PC-3 (cell line): ENCODE results near the gene GPC1. TPM values are rescaled to one million over a fixed set of nuclear protein-coding genes. Genes with fewer than 3 reads are reported as not detected.

Experiments used
- ATAC-seq: fragments of 200-7000 bp; cut with Tn5 transposase; 2 replicates; pipeline ENCODE4 v1.9.1; 2020; ENCODE audit warnings: mild to moderate bottlenecking, moderate library complexity
- BruUV-seq: library from RNA; stranded (reverse); fragments of 400-500 nt; replicated peaks from 2 replicates; lab custom pipeline; 2021; lab: Mats Ljungman, UMichigan
- CTCF ChIA-PET: fragments of 300-600 bp; sonication (Branson Sonifier 250); formaldehyde crosslinking; loops from one replicate; lab custom pipeline; 2022; ENCODE audit warnings: antibody characterized with exemption; lab: Charles Lee
- POLR2A ChIA-PET: fragments of 300-600 bp; sonication (Branson Sonifier 250); formaldehyde crosslinking; loops from one replicate; lab custom pipeline; 2022; ENCODE audit warnings: antibody characterized with exemption; ENCODE audit not compliant: unreplicated experiment; lab: Charles Lee
- DNase-seq: peaks from one replicate; pipeline ENCODE4 v3.0.0-alpha.2; 2015
- H2AFZ ChIP-seq: fragments of 300-600 bp; sonication (generic); 2 replicates; pipeline ENCODE4 v1.6.0; 2016; ENCODE audit warnings: antibody characterized with exemption, low read length
- H3F3A ChIP-seq: fragments of 300-600 bp; sonication (generic); one replicate; pipeline ENCODE4 v1.6.0; 2017; ENCODE audit warnings: antibody characterized with exemption, low read length, control low read depth, mild to moderate bottlenecking; ENCODE audit not compliant: unreplicated experiment
- H3K27ac ChIP-seq: fragments of 300-600 bp; sonication (generic); 2 replicates; pipeline ENCODE4 v1.5.1; 2016; ENCODE audit warnings: mild to moderate bottlenecking, low read length
- H3K27me3 ChIP-seq: fragments of 300-600 bp; sonication (generic); 2 replicates; pipeline ENCODE4 v1.6.1; 2016; ENCODE audit warnings: low read length, mixed read lengths
- H3K36me3 ChIP-seq: fragments of 300-600 bp; sonication (generic); 2 replicates; pipeline ENCODE4 v1.6.1; 2016; ENCODE audit warnings: low read depth, mixed run types, low read length, mixed read lengths
- H3K4me1 ChIP-seq: fragments of 300-600 bp; sonication (generic); 2 replicates; pipeline ENCODE4 v1.5.1; 2016; ENCODE audit warnings: low read length; ENCODE audit not compliant: insufficient read depth
- H3K4me2 ChIP-seq: fragments of 300-600 bp; sonication (generic); 2 replicates; pipeline ENCODE4 v1.6.0; 2016; ENCODE audit warnings: low read length
- H3K4me3 ChIP-seq: fragments of 300-600 bp; sonication (generic); 2 replicates; pipeline ENCODE4 v1.5.1; 2016; ENCODE audit warnings: mild to moderate bottlenecking, low read length, mixed read lengths
- H3K79me2 ChIP-seq: fragments of 300-600 bp; sonication (generic); 2 replicates; pipeline ENCODE4 v1.6.1; 2017; ENCODE audit warnings: low read length, mixed read lengths
- H3K9ac ChIP-seq: fragments of 300-600 bp; sonication (generic); 2 replicates; pipeline ENCODE4 v1.6.0; 2016; ENCODE audit warnings: mild to moderate bottlenecking, low read length
- H3K9me2 ChIP-seq: fragments of 300-600 bp; sonication (generic); replicated peaks from 2 replicates; pipeline ENCODE4 v1.6.1; 2016; ENCODE audit warnings: mixed run types, low read length, mixed read lengths
- H3K9me3 ChIP-seq: fragments of 300-600 bp; sonication (generic); 2 replicates; pipeline ENCODE4 v1.6.1; 2016; ENCODE audit warnings: low read length, mixed read lengths
- H4K20me1 ChIP-seq: fragments of 300-600 bp; sonication (generic); 2 replicates; pipeline ENCODE4 v1.6.1; 2016; ENCODE audit warnings: low read length, mixed read lengths
- CTCF ChIP-seq: fragments of 300-600 bp; sonication (generic); conservative IDR thresholded peaks from 2 replicates; pipeline ENCODE4 v1.5.1; 2017; ENCODE audit warnings: antibody characterized with exemption, low read depth, mild to moderate bottlenecking, low read length
- EZH2 ChIP-seq: fragments of 300-600 bp; sonication (generic); IDR thresholded peaks from one replicate; pipeline ENCODE4 v1.6.1; 2017; ENCODE audit warnings: antibody characterized with exemption, mild to moderate bottlenecking, low read length; ENCODE audit not compliant: unreplicated experiment
- EZH2phosphoT487 ChIP-seq: fragments of 300-600 bp; sonication (generic); IDR thresholded peaks from 2 replicates; pipeline ENCODE4 v1.6.1; 2018; ENCODE audit warnings: mild to moderate bottlenecking, antibody characterized with exemption, low read length, borderline replicate concordance
- intact Hi-C: fragments of 100-400 bp; cut with micrococcal nuclease; formaldehyde crosslinking; loops from 2 replicates; pipeline ENCODE4 v1.9.0; 2023
- total RNA-seq: library from RNA; depleted of rRNA; stranded (reverse); fragments of >200 nt; gene quantifications from 2 replicates; pipeline ENCODE4 v1.2.3, GENCODE V29; 2014

GPC1 gene
- total RNA-seq, 1 experiment from 2014 or later: 37.1 TPM

- ATAC-seq (no peak), DNase-seq (no peak)
- CTCF ChIA-PET: no interaction called here
- Histone ChIP-seq H3K4me1 (no peaks in the 10 kb centered on the region), H3F3A (no peaks in the 10 kb centered on the region), H3K9ac (no peak overlapping the region), H3K27me3 (no peaks in the 10 kb centered on the region), H3K36me3 (peaks cover 6% of the 10 kb centered on the region), H3K9me2 (no peaks in the 10 kb centered on the region), H2AFZ (no peak overlapping the region), H3K27ac (no peak overlapping the region), H3K4me3 (no peak overlapping the region), H3K4me2 (no peak overlapping the region), H3K9me3 (no peaks in the 10 kb centered on the region), H4K20me1 (no peaks in the 10 kb centered on the region), H3K79me2 (no peaks in the 10 kb centered on the region)
- BruUV-seq: no TSS peak
- TF ChIP-seq CTCF (no peak), EZH2 (no peak), EZH2phosphoT487 (no peak)
- intact Hi-C loops: no loop called here
- POLR2A ChIA-PET: no interaction called here
These were observed 29.2 kb downstream of the GPC1 start for GRCh38 chr2:240464514-240465241.

GRCh38 chr2:240465268-240465764 lies 29.9 kb downstream of the GPC1 start:
- Histone ChIP-seq H3K27me3 (no peaks in the 10 kb centered on the region), H3K36me3 (peaks cover 6% of the 10 kb centered on the region), H3K9me2 (no peaks in the 10 kb centered on the region), H2AFZ (no peak overlapping the region), H3K4me1 (no peaks in the 10 kb centered on the region), H3K27ac (no peak overlapping the region), H3K4me3 (no peak overlapping the region), H4K20me1 (no peaks in the 10 kb centered on the region), H3K9ac (no peak overlapping the region), H3K9me3 (no peaks in the 10 kb centered on the region), H3K79me2 (no peaks in the 10 kb centered on the region), H3K4me2 (no peak overlapping the region), H3F3A (no peaks in the 10 kb centered on the region)
- DNase-seq: no peak
- no peak for TF ChIP-seq CTCF
- TF ChIP-seq EZH2phosphoT487: no peak
- no peak for TF ChIP-seq EZH2
- intact Hi-C loops: no loop called here
- POLR2A ChIA-PET: no interaction called here
- no TSS peak for BruUV-seq
- CTCF ChIA-PET: no interaction called here
- ATAC-seq: no peak
